Skin epidermis (tissue), 12 donors: ENCODE measurements around the gene LUC7L.
"Not testable (repeated sequence)": the region's sequence is repeated elsewhere in the genome, so short reads cannot be mapped to it uniquely, and the experiment has no call there.

ENCODE experiments used
- H3K27ac ChIP-seq, 21 experiments: fragments of 200-600 bp; sonication (generic) in 11 of 21; one replicate each; pipeline ENCODE4 v1.5.0; 2020; ENCODE audit warnings: mild to moderate bottlenecking in 3 of 21, inconsistent platforms in 2 of 21, moderate library complexity in 2 of 21
- H3K4me3 ChIP-seq, 7 experiments: fragments of 200-600 bp; sonication (generic) in 2 of 7; one replicate each; pipeline ENCODE4 v1.5.0; 2020; ENCODE audit warnings: inconsistent platforms in 2 of 7, mild to moderate bottlenecking in 2 of 7, moderate library complexity in 1 of 7

Gene LUC7L

GRCh38 chr16:264440-264951 is 35.2 kb upstream of the LUC7L start:
- no peak overlapping the region for H3K4me3 ChIP-seq
- H3K27ac ChIP-seq = no peak overlapping the region

DNA sequence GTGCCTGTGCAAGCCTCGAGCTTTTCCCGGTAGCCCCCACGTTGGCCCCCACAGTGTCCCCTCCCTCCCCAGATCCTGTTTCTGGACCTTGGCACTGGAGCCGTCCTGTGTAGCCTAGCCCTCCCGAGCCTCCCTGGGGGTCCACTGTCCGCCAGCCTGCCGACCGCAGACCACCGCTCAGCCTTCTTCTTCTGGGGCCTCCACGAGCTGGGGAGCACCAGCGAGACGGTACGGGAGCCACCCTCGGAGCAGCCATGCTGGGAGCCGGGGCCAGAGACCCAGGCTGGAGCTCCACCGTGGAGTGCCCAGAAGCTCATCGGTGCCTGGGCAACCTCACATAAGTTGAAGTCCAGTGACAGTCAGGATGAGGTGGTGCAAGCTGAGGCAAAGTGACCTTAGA is 34.7 kb upstream of the LUC7L start:
- Histone ChIP-seq H3K4me3 (no peak overlapping the region), H3K27ac (no peak overlapping the region)

DNA sequence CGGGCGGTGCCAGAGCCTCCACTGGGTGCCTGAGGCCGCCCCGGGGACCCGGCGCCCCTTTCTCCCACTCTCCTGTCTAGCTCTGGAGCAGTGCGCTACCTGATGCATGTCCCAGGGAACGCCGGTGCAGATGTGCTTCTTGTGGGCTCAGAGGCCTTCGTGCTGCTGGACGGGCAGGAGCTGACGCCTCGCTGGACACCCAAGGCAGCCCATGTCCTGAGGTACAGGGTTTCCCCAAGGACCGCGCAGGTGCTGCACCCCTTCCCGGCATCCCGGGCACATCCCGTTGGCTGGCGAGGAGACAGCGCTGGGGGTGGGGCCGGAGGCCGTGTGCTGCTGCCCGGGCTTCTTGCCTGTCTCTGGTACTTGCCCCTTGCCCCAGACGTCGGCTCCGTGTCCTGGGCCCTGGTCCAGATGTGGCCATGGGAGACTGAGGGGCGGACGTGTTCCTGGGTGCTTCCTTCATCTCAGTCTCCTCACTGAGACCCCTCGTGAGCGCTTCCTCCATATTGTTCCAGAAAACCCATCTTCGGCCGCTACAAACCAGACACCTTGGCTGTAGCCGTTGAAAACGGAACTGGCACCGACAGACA is 34.0 kb upstream of the LUC7L start:
- no peak overlapping the region for H3K27ac ChIP-seq
- H3K4me3 ChIP-seq = no peak overlapping the region

DNA sequence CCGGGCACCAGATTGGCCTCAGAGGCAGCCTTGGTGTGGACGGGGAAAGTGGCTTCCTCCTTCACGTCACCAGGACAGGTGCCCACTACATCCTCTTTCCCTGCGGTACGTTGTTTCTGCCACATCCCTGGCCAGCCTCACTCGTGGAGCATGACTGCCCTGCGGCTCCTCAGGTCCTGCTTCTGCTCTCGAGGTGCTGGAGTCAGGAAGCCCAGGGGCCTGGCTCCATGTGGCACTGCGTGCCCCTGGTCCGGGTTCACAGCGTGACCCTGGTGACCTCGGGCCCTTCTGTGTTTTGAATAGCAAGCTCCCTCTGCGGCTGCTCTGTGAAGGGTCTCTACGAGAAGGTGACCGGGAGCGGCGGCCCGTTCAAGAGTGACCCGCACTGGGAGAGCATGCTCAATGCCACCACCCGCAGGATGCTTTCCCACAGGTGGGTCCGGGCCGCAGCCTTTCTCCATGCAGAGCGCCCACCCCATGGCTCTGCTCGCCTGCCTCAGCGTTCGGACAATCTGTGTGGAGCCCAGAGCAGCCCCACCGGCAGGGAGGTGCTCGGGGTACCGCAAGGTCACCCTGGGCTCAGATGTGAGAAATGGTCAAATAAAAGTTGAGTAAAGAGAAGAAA is 33.0 kb upstream of the LUC7L start:
- H3K27ac ChIP-seq = no peak overlapping the region
- no peak overlapping the region for H3K4me3 ChIP-seq

- Histone ChIP-seq H3K27ac (no peak overlapping the region), H3K4me3 (no peak overlapping the region)
Observed at GRCh38 chr16:261031-261691, 31.9 kb upstream of the LUC7L start.

- H3K27ac ChIP-seq = no peak overlapping the region
- no peak overlapping the region for H3K4me3 ChIP-seq
Observed at GRCh38 chr16:260326-260725, 31.1 kb upstream of the LUC7L start.

DNA sequence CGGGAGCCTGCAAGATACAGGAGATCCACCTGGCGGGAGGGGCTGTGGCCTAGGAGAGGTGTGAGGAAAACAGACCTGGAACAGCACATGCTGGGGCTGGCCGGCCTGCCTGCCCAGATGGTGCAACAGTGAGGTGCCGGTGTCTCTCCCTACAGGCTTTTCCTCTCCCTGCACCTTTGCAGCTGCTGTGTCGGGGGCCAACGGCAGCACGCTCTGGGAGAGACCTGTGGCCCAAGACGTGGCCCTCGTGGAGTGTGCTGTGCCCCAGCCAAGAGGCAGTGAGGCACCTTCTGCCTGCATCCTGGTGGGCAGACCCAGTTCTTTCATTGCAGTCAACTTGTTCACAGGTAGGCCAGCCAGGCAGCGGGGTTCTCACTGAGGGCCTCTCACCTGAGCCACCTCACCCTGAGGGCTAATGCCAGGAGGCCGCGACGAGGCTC is 30.6 kb upstream of the LUC7L start:
- Histone ChIP-seq H3K27ac (no peak overlapping the region), H3K4me3 (no peak overlapping the region)

GRCh38 chr16:259226-259625 is 30.0 kb upstream of the LUC7L start:
- Histone ChIP-seq H3K27ac (no peak overlapping the region), H3K4me3 (no peak overlapping the region)

- not testable (repeated sequence) for H3K27ac ChIP-seq, H3K4me3 ChIP-seq
Observed at GRCh38 chr16:258091-258490, 28.8 kb upstream of the LUC7L start.

DNA sequence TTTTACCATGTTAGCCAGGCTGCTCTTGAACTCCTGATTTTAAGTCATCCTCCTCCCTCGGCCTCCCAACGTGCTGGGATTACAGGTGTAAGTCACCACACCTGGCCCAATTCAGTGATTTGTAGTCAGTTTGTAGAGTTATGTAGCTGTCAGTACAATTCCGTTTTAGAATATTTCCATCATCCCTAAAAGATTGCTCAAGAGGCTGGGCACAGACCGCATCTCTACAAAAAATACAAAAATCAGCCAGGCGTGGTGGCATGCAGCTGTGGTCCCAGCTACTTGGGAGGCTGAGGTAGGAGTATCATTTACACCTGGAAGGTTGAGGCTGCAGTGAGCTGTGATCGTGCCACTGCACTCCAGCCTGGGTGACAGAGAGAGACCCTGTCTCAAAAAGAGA is 25.9 kb upstream of the LUC7L start:
- H3K27ac ChIP-seq = no peak overlapping the region
- no peak overlapping the region for H3K4me3 ChIP-seq

DNA sequence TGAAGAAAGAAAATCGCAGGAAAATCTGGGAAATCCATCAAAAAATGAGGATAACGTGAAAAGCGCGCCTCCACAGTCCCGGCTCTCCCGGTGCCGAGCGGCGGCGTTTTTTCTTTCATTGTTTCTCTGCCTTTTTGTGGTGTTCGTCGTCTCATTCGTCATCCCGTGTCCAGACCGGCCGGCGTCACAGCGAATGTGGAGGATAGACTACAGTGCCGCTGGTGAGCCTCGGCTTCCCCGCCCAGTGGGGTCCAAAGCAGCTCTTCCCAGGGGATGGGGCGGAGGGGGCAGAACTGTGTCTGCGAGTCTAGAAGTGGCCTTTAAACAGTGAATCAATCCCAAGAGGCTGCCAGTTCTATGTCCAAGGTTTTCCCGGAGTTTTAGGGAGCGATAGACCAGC is 25.2 kb upstream of the LUC7L start:
- Histone ChIP-seq H3K4me3 (no peak overlapping the region), H3K27ac (no peak overlapping the region)

DNA sequence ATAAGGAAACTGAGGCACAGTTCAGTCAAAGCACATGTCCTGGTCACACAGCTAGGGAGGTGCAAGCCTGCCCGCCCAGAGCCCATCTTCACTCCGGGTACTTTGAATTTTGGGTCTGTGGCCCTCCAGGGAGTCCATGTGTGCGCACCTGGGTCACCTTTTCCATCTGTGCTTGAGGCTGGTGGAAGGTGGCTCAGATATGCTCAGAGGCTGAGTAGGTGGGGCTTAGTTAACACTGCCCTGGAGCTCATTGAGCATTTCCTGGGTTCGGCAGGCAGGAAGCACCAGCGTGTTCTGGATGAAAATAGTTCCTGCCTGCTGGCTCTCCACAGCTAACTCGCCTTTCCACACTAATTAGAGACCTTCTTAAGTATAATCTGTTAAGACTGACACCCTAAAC is 24.6 kb upstream of the LUC7L start:
- no peak overlapping the region for H3K27ac ChIP-seq
- H3K4me3 ChIP-seq = no peak overlapping the region

GRCh38 chr16:252366-253337 is 23.4 kb upstream of the LUC7L start:
- Histone ChIP-seq H3K27ac (peak overlapping the region in 7 of 21 experiments; percentile 10 to 68 (median 35)), H3K4me3 (no peak overlapping the region)

GRCh38 chr16:249431-249830 is 20.2 kb upstream of the LUC7L start:
- Histone ChIP-seq H3K4me3 (no peak overlapping the region), H3K27ac (no peak overlapping the region)

- H3K27ac ChIP-seq = no peak overlapping the region
- H3K4me3 ChIP-seq = no peak overlapping the region
Observed at GRCh38 chr16:247027-247426, 17.8 kb upstream of the LUC7L start.

DNA sequence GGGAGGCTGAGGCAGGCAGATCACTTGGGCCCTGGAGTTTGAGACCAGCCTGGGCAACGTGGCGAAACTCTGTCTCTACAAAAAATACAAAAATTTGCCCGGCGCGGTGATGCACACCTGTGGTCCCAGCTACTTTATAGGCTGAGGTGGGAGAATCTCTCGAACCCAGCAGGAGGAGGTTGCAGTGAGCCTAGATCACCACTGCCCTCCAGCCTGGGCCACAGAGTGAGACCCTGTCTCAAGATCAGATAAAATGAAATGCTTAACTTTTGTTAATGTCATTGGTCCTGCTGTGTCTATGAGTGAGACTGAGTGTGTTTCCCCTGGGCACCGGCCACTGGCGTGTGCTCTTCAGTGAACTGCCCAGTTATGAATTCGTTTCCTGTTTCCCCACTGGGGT is 15.9 kb upstream of the LUC7L start:
- H3K4me3 ChIP-seq = no peak overlapping the region
- H3K27ac ChIP-seq = no peak overlapping the region

GRCh38 chr16:243348-243747 is 14.1 kb upstream of the LUC7L start:
- Histone ChIP-seq H3K27ac (no peak overlapping the region), H3K4me3 (no peak overlapping the region)

- peak overlapping the region in 1 of 21 experiments; percentile 49 for H3K27ac ChIP-seq
- H3K4me3 ChIP-seq = no peak overlapping the region
Observed at GRCh38 chr16:242281-242680, 13.0 kb upstream of the LUC7L start.

- H3K4me3 ChIP-seq = no peak overlapping the region
- peak overlapping the region in 3 of 21 experiments; percentile 4 to 49 (median 5) for H3K27ac ChIP-seq
Observed at GRCh38 chr16:240559-240958, 11.3 kb upstream of the LUC7L start.

DNA sequence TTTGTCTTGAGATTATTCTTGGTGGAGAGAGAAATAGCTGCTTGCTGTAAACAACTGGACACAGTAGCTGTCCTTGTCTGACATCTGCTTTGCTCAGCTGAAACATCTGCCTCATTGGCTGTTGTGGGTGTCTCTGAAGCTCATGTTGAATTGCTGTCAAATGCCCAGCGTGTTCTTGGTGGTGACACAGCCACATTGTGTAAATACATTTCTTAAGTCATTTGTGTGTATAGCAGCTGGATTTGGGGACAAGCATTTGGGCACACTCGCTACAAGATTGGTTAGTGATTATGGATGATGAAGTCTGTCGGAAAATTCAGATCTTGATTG is 10.7 kb upstream of the LUC7L start:
- peak overlapping the region in 4 of 21 experiments; percentile 1 to 38 (median 4) for H3K27ac ChIP-seq
- no peak overlapping the region for H3K4me3 ChIP-seq
